ENCODE data around the gene VEGFC.

VEGFC gene, protein sequence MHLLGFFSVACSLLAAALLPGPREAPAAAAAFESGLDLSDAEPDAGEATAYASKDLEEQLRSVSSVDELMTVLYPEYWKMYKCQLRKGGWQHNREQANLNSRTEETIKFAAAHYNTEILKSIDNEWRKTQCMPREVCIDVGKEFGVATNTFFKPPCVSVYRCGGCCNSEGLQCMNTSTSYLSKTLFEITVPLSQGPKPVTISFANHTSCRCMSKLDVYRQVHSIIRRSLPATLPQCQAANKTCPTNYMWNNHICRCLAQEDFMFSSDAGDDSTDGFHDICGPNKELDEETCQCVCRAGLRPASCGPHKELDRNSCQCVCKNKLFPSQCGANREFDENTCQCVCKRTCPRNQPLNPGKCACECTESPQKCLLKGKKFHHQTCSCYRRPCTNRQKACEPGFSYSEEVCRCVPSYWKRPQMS

GRCh38 chr4:176792326-176793059, at the start of gene VEGFC:
VEGFC (minus strand) TSS chr4:176792922; CDS start chr4:176792311, 611 bp downstream.
- in situ Hi-C loops (cut with HindIII; ENCODE audit: low sequenced_read_pairs): loop anchor here (25.0 kb wide), 2 partner anchors 245 to 405 kb away; no protein-coding TSS in a partner anchor
- H3K4me3 ChIP-seq (ENCODE audit: low read depth, low read length): peak within 1 kb of the TSS; percentile 81
- no peak for DNase-seq (ENCODE audit: low read depth)
- no peak for TF ChIP-seq CTCF (IDR thresholded peaks at IDR 0.05; ENCODE audit: low read depth, low read length, missing control alignments)

GRCh38 chr4:176841711-176842112, 49.0 kb upstream of the VEGFC start:
- DNase-seq (ENCODE audit: low read depth): peak; percentile 18
- H3K4me3 ChIP-seq (ENCODE audit: low read depth, low read length): no peak overlapping the region
- in situ Hi-C loops (cut with HindIII; ENCODE audit: low sequenced_read_pairs): no loop called here
- TF ChIP-seq CTCF (IDR thresholded peaks at IDR 0.05; ENCODE audit: low read depth, low read length, missing control alignments): no peak

DNA sequence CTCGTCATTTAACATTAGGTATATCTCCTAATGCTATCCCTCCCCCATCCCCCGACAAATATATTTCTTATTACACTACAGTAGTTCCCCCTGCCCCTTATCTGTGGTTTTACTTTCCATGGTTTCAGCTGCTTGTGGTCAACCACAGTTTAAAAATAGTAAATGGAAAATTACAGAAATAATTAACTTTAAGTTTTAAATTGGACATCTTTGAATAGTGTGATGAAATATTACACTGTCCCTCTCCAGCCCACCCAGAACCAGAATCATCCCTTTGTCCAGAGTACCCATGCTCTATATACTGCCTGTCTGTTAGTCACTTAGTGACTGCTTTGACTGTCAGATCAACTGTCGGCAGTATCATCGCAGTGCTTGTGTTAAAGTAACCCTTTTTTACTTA, 47.4 kb upstream of the VEGFC start:
- peak; percentile 36 for DNase-seq (ENCODE audit: low read depth)
- in situ Hi-C loops (cut with HindIII; ENCODE audit: low sequenced_read_pairs): no loop called here
- no peak for TF ChIP-seq CTCF (IDR thresholded peaks at IDR 0.05; ENCODE audit: low read depth, low read length, missing control alignments)
- no peak overlapping the region for H3K4me3 ChIP-seq (ENCODE audit: low read depth, low read length)

DNA sequence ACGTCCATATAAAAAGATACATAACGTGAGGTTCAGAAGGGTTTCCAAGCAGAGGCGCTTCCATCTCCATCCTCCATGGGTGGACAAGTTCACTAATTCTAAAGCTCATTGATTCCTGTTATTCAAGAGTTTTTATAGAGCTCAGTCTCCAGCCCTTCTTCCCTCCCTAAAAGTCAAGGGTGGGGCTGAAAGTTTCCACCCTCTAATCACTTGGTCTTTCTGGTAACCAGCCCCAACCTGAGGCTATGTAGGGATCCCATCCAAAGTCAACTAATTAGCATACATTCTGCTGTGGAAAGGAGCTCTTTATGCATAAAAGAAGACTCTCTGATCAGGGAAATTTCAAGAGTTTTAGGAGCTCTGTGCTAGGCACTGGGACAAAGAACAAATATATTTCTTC, 46.9 kb upstream of the VEGFC start:
- no peak for TF ChIP-seq CTCF (IDR thresholded peaks at IDR 0.05; ENCODE audit: low read depth, low read length, missing control alignments)
- no peak overlapping the region for H3K4me3 ChIP-seq (ENCODE audit: low read depth, low read length)
- in situ Hi-C loops (cut with HindIII; ENCODE audit: low sequenced_read_pairs): no loop called here
- no peak for DNase-seq (ENCODE audit: low read depth)

- H3K4me3 ChIP-seq (ENCODE audit: low read depth, low read length): no peak overlapping the region
- DNase-seq (ENCODE audit: low read depth): peak; percentile 16
- TF ChIP-seq CTCF (IDR thresholded peaks at IDR 0.05; ENCODE audit: low read depth, low read length, missing control alignments): no peak
- in situ Hi-C loops (cut with HindIII; ENCODE audit: low sequenced_read_pairs): no loop called here
Observed at GRCh38 chr4:176838601-176839433, 46.1 kb upstream of the VEGFC start.

All from astrocyte of the cerebellum (primary cell).